SK-N-MC (cell line): ENCODE measurements around the gene MYO9A.
"Not testable (repeated sequence)": the region's sequence is repeated elsewhere in the genome, so short reads cannot be mapped to it uniquely, and the experiment has no call there.

Source experiments
- DNase-seq: peaks from one replicate; pipeline ENCODE4 v3.0.0-alpha.2; 2011; ENCODE audit warnings: low read depth, low spot score
- H3K27ac ChIP-seq: fragments of 200-600 bp; sonication (generic); 2 replicates; pipeline ENCODE4 v1.5.1; 2016; ENCODE audit warnings: mixed run types
- H3K36me3 ChIP-seq: fragments of 200-600 bp; sonication (generic); 2 replicates; pipeline ENCODE4 v1.6.1; 2017; ENCODE audit warnings: antibody characterized with exemption, low read length, mixed read lengths; ENCODE audit not compliant: insufficient read depth
- H3K4me3 ChIP-seq: fragments of 200-600 bp; sonication (generic); 2 replicates; pipeline ENCODE4 v1.5.1; 2016
- H3K9ac ChIP-seq: fragments of 200-600 bp; sonication (generic); 2 replicates; pipeline ENCODE4 v1.8.0; 2017; ENCODE audit warnings: mixed run types, mixed read lengths; ENCODE audit not compliant: insufficient read length
- H3K9me3 ChIP-seq: fragments of 200-600 bp; sonication (generic); 2 replicates; pipeline ENCODE4 v1.6.1; 2017; ENCODE audit warnings: low read depth, mild to moderate bottlenecking, antibody characterized with exemption, low read length, moderate library complexity, mixed read lengths
- EZH2 ChIP-seq: fragments of 200-600 bp; sonication (generic); IDR thresholded peaks from one replicate; pipeline ENCODE4 v1.6.1; 2017; ENCODE audit warnings: antibody characterized with exemption
- FOXP2 ChIP-seq: optimal IDR thresholded peaks from 2 replicates; pipeline ENCODE3; 2011; ENCODE audit warnings: mild to moderate bottlenecking, moderate library complexity; ENCODE audit not compliant: insufficient read depth; ENCODE audit errors: extremely low read length, control extremely low read depth
- POLR2AphosphoS5 ChIP-seq: IDR thresholded peaks from 2 replicates; pipeline ENCODE4 v1.6.1; 2012; ENCODE audit warnings: mild to moderate bottlenecking, low read depth, low read length, borderline replicate concordance

MYO9A gene

GRCh38 chr15:71889385-71889784, 228.6 kb downstream of the MYO9A start:
- no peaks in the 10 kb centered on the region for H3K9me3 ChIP-seq
- no peak overlapping the region for H3K9ac ChIP-seq
- no peak for DNase-seq
- no peak for TF ChIP-seq EZH2
- TF ChIP-seq POLR2AphosphoS5 = no peak
- no peak for TF ChIP-seq FOXP2
- H3K27ac ChIP-seq = no peak overlapping the region
- no peak overlapping the region for H3K4me3 ChIP-seq
- no peaks in the 10 kb centered on the region for H3K36me3 ChIP-seq

GRCh38 chr15:71888797-71889196, 229.2 kb downstream of the MYO9A start:
- TF ChIP-seq POLR2AphosphoS5 (no peak), EZH2 (no peak), FOXP2 (no peak)
- Histone ChIP-seq H3K9ac (no peak overlapping the region), H3K9me3 (no peaks in the 10 kb centered on the region), H3K36me3 (no peaks in the 10 kb centered on the region), H3K27ac (no peak overlapping the region), H3K4me3 (no peak overlapping the region)
- DNase-seq = no peak

- Histone ChIP-seq H3K36me3 (no peaks in the 10 kb centered on the region), H3K9me3 (no peaks in the 10 kb centered on the region), H3K9ac (no peak overlapping the region), H3K27ac (no peak overlapping the region), H3K4me3 (no peak overlapping the region)
- no peak for DNase-seq
- TF ChIP-seq POLR2AphosphoS5 = no peak
- TF ChIP-seq EZH2 = no peak
- TF ChIP-seq FOXP2 = no peak
Measured at GRCh38 chr15:71885390-71885789, 232.6 kb downstream of the MYO9A start.

- no peak for TF ChIP-seq FOXP2
- H3K4me3 ChIP-seq = no peak overlapping the region
- H3K9me3 ChIP-seq = no peaks in the 10 kb centered on the region
- H3K27ac ChIP-seq = no peak overlapping the region
- no peak for DNase-seq
- no peak overlapping the region for H3K9ac ChIP-seq
- H3K36me3 ChIP-seq = peaks cover 2% of the 10 kb centered on the region; the same call in 1 of the 2 replicates
Measured at GRCh38 chr15:71883447-71883846, 234.5 kb downstream of the MYO9A start.

GRCh38 chr15:71880276-71880675, 237.7 kb downstream of the MYO9A start:
- Histone ChIP-seq H3K9ac (no peak overlapping the region), H3K27ac (no peak overlapping the region), H3K9me3 (no peaks in the 10 kb centered on the region), H3K4me3 (no peak overlapping the region), H3K36me3 (peaks cover 2% of the 10 kb centered on the region; the same call in 1 of the 2 replicates)
- TF ChIP-seq EZH2 = no peak
- no peak for TF ChIP-seq FOXP2
- no peak for TF ChIP-seq POLR2AphosphoS5
- DNase-seq = no peak

- no peak for TF ChIP-seq POLR2AphosphoS5
- no peak for TF ChIP-seq EZH2
- no peak for TF ChIP-seq FOXP2
- no peak for DNase-seq
- Histone ChIP-seq H3K4me3 (no peak overlapping the region), H3K9me3 (no peaks in the 10 kb centered on the region), H3K27ac (no peak overlapping the region), H3K9ac (no peak overlapping the region), H3K36me3 (no peaks in the 10 kb centered on the region; the same call in 1 of the 2 replicates)
Measured at GRCh38 chr15:71874245-71874644, 243.7 kb downstream of the MYO9A start.

GRCh38 chr15:71858232-71858631, 259.7 kb downstream of the MYO9A start:
- H3K27ac ChIP-seq, H3K9ac ChIP-seq, H3K4me3 ChIP-seq, H3K9me3 ChIP-seq, H3K36me3 ChIP-seq, DNase-seq: not testable (repeated sequence)

- H3K9ac ChIP-seq = no peak overlapping the region
- H3K4me3 ChIP-seq = no peak overlapping the region
- H3K9me3 ChIP-seq = no peaks in the 10 kb centered on the region
- TF ChIP-seq EZH2 = no peak
- TF ChIP-seq POLR2AphosphoS5 = no peak
- no peak for TF ChIP-seq FOXP2
- H3K36me3 ChIP-seq = peaks cover 8% of the 10 kb centered on the region; the same call in 1 of the 2 replicates
- no peak overlapping the region for H3K27ac ChIP-seq
- DNase-seq = no peak
Measured at GRCh38 chr15:71853543-71853942, 264.4 kb downstream of the MYO9A start.

- Histone ChIP-seq H3K36me3 (peaks cover 13% of the 10 kb centered on the region; the same call in 1 of the 2 replicates), H3K27ac (no peak overlapping the region), H3K9me3 (no peaks in the 10 kb centered on the region), H3K4me3 (no peak overlapping the region), H3K9ac (no peak overlapping the region)
- DNase-seq = no peak
- no peak for TF ChIP-seq POLR2AphosphoS5
- no peak for TF ChIP-seq EZH2
- no peak for TF ChIP-seq FOXP2
Measured at GRCh38 chr15:71844916-71845315, 273.0 kb downstream of the MYO9A start.
